GM10248 (cell line): ENCODE data around the gene CHST15.

Source experiments
- CTCF ChIA-PET: fragments of 300-600 bp; sonication (Branson Sonifier 250); formaldehyde crosslinking; extraction: SDS; loops from one replicate; lab custom pipeline; 2021; ENCODE audit warnings: antibody characterized with exemption; lab: Yijun Ruan, JAX
- POLR2A ChIA-PET: fragments of 350-650 bp; sonication (Branson Sonifier 250); formaldehyde crosslinking; extraction: SDS; loops from one replicate; lab custom pipeline; 2020; ENCODE audit warnings: antibody characterized with exemption; lab: Yijun Ruan, JAX
- DNase-seq: peaks from one replicate; pipeline ENCODE4 v3.0.0; 2012; ENCODE audit errors: extremely low spot score
- TF ChIP-seq, protein P1 (sequence below): IDR thresholded peaks from 2 replicates; pipeline ENCODE4 v1.5.1; 2012; ENCODE audit warnings: mild to moderate bottlenecking, low read depth; ENCODE audit errors: extremely low read depth, missing control alignments, control extremely low read depth

Gene CHST15

DNA sequence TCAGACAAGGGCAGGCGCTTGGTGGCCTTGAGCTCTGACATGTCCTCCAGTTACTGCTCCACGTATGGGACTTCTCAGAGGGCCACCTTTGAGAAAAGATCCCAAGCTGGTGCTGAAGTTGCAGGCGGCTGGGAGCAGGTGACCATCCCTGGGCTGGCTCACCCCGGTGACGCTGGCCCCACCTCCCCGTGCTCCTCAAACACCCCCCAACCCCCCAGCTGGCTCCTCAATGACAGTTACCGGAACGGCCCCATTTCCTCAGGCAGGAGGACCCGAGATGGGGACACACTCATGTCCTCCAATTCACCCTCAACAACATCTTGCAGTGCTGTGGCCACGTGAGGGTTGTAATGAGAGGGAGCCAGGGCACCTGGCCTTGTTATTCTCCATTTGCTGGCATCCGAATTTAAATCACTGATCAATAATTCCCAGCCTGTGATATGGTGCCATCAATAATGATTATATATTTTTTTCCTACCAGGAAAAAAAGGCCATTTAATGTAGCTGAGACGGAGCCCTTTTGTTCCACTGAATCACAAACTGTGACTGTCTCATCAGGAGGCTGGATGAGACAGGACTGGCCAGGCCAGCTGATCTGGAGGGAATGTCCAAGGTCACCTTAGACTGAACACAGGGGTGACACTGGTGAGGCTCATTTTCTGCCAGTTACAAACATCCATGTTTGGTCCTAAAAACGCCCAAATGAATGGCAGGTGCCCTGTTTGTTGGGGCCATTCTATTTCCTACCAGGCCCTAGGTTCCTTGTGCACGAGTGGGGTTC is 64.5 kb downstream of the CHST15 start:
- TF ChIP-seq, protein P1, sequence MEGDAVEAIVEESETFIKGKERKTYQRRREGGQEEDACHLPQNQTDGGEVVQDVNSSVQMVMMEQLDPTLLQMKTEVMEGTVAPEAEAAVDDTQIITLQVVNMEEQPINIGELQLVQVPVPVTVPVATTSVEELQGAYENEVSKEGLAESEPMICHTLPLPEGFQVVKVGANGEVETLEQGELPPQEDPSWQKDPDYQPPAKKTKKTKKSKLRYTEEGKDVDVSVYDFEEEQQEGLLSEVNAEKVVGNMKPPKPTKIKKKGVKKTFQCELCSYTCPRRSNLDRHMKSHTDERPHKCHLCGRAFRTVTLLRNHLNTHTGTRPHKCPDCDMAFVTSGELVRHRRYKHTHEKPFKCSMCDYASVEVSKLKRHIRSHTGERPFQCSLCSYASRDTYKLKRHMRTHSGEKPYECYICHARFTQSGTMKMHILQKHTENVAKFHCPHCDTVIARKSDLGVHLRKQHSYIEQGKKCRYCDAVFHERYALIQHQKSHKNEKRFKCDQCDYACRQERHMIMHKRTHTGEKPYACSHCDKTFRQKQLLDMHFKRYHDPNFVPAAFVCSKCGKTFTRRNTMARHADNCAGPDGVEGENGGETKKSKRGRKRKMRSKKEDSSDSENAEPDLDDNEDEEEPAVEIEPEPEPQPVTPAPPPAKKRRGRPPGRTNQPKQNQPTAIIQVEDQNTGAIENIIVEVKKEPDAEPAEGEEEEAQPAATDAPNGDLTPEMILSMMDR, result no peak
- ChIA-PET POLR2A (no interaction called here), CTCF (interaction anchor here (1.5 kb wide), 1 partner anchor 360 kb away, joined by 4 read pairs; no protein-coding TSS in a partner anchor)
- DNase-seq, result no peak

DNA sequence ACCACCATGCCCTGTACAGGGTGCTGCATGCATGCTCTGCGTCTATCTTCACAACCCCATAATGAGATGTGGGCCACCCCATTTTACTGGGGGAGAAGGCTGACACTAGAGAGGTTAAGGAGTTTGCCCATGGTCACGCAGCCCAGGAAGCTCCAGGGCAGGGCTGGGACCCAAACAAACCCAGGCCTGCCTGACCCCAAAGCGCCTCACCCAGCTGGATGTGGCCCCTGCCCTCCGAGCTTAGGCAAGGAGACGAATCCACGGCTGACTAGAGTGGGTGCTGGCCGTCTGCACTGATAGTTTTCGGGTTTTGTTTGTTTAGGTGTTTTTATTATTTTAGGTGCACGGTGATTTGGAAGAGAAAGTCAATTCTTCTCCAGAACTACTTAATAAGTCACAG is 65.7 kb downstream of the CHST15 start:
- no peak for DNase-seq
- POLR2A ChIA-PET, result no interaction called here
- CTCF ChIA-PET, result interaction anchor here (1.5 kb wide), 1 partner anchor 361 kb away, joined by 4 read pairs; no protein-coding TSS in a partner anchor
- TF ChIP-seq, protein P1, result no peak

DNA sequence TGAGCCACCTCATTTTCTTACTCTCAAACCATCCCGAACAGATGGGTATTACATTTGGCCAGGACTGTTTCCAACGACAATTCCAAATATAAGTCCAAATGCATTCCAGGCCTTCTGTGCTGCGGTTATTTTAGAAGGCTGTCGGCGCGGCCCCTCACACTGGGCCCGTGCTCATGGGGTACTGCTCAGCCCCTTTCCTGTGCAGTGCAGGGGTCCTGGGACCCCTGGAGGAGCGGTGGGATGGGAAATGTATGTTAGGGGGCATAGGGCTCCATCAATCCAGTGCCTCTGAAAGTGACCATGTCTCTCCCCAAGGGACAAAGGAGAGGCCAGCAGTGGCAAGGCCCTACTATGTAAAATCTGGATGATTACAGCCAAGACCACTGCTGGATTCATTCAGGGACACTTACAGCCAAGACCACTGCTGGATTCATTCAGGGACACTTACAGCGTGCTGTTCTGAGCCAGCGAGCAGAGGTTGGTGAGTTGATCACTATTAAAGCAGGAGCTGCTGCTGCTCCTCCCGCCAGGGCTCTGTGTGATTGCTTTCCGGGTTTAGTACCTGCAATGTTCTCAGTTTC is 66.3 kb downstream of the CHST15 start:
- ChIA-PET CTCF (interaction anchor here (1.7 to 1.8 kb wide), 2 partner anchors 33 to 362 kb away, joined by 4 to 7 read pairs; no protein-coding TSS in a partner anchor), POLR2A (no interaction called here)
- DNase-seq, result no peak
- TF ChIP-seq, protein P1, result no peak

DNA sequence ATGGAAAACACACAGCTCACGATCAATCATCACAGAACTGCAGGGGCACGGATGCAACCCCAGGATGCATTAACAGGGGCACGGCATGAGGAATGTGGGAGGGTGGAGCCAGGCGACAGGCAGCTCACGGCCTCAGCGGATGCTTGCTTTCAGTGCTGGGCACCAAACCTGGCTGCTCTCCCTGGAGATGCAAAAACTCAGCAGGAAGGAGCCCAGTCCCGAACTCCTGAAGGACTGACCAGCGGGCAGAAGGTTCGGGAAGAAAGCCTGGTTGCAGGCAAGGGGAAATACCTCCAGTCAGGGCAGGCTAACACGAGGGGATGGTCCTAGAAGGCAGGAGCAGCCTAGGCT is 66.8 kb downstream of the CHST15 start:
- POLR2A ChIA-PET, result no interaction called here
- CTCF ChIA-PET, result interaction anchor here (1.7 to 1.8 kb wide), 2 partner anchors 32 to 363 kb away, joined by 4 to 7 read pairs; no protein-coding TSS in a partner anchor
- TF ChIP-seq, protein P1, result no peak
- DNase-seq, result no peak

- TF ChIP-seq, protein P1, result peak; percentile 35
- DNase-seq, result no peak
- CTCF ChIA-PET, result interaction anchor here (1.7 to 1.8 kb wide), 2 partner anchors 31 to 364 kb away, joined by 4 to 7 read pairs; no protein-coding TSS in a partner anchor
- POLR2A ChIA-PET, result no interaction called here
Measured at GRCh38 chr10:124025660-124026588, 67.5 kb downstream of the CHST15 start.

GRCh38 chr10:124025152-124025551 is 68.2 kb downstream of the CHST15 start:
- POLR2A ChIA-PET, result no interaction called here
- DNase-seq, result no peak

More at GRCh38 chr10:124025152-124025551, 68.2 kb downstream of the CHST15 start:
- TF ChIP-seq, protein P1, result no peak
- CTCF ChIA-PET, result interaction anchor here (1.7 to 1.8 kb wide), 2 partner anchors 31 to 364 kb away, joined by 4 to 7 read pairs; no protein-coding TSS in a partner anchor
